ENCODE results near the gene DNAH14. TPM values are rescaled to one million over a fixed set of nuclear protein-coding genes. Genes with fewer than 3 reads are reported as not detected.
A peak's percentile ranks its signal among the peaks of the same experiment; 100 is the strongest.

DNAH14 gene
- total and polyA plus RNA-seq, 10 of the 15 experiments (the other 5 are each of a cell fraction or from before 2014, with no cell fraction given) = 2.0 to 7.9 (median 4.8) TPM

DNA sequence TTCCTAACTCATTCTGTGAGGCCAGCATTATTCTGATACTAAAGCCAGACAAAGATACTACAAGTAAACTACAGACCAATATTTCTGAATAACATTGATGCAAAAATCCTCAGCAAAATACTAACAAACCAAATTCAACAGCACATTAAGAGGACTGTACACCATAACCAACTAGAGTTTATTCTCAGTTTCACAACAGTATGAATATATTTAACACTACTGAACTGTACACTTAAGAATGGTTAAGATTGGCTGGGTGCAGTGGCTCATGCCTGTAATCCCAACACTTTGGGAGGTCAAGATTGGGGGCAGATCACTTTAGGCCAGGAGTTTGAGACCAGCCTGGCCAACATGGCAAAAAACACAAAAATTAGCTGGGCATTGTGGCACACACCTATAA is 421.4 kb downstream of the DNAH14 start:
- Histone ChIP-seq H3K79me2 (ENCODE audit: control insufficient read depth, insufficient read depth, low read length) (no peaks in the 10 kb centered on the region), H3K9me3 (replicated peaks; ENCODE audit: control insufficient read depth, insufficient read depth, low read length) (no peaks in the 10 kb centered on the region), H3K27me3 (replicated peaks in 1 of 2; ENCODE audit: control insufficient read depth in 2 of 2, insufficient read depth in 2 of 2, low read length in 1 of 2) (no peaks in the 10 kb centered on the region), H3K4me2 (ENCODE audit: control insufficient read depth, insufficient read depth) (no peak overlapping the region), H3K36me3 (ENCODE audit: control insufficient read depth in 2 of 2, insufficient read depth in 2 of 2, low read length in 1 of 2) (no peaks in the 10 kb centered on the region), H2AFZ (ENCODE audit: control insufficient read depth, low read depth, low read length) (no peak overlapping the region), H3K27ac (ENCODE audit: control insufficient read depth, insufficient read depth) (no peak overlapping the region), H3K4me1 (ENCODE audit: control insufficient read depth, insufficient read depth, low read length) (no peaks in the 10 kb centered on the region), H3K9ac (ENCODE audit: control insufficient read depth, insufficient read depth, low read length) (no peak overlapping the region), H3K4me3 (no peak overlapping the region), H4K20me1 (ENCODE audit: control insufficient read depth, insufficient read depth) (no peaks in the 10 kb centered on the region)
- in situ Hi-C loops (cut with MboI) = no loop called here
- ChIA-PET CTCF (interaction anchor here (1.0 kb wide), 1 partner anchor 32 kb away, joined by 3 read pairs; no protein-coding TSS in a partner anchor), SMC1A (ENCODE audit: uncharacterized antibody, unreplicated experiment) (interaction anchor here (0.9 kb wide), 1 partner anchor 31 kb away, joined by 3 read pairs; no protein-coding TSS in a partner anchor), POLR2A (interaction anchor here (0.6 to 1.3 kb wide), 2 partner anchors 8 to 78 kb away, joined by 3 read pairs; no protein-coding TSS in a partner anchor), RAD21 (ENCODE audit: unreplicated experiment) (no interaction called here)
- no peak for DNase-seq (ENCODE audit: low read depth, low spot score)
- FAIRE-seq = no peak
- no TSS peak for BruUV-seq (replicated peaks)
- ATAC-seq = peak; percentile 45; the same call in 2 of the 3 replicates
- intact Hi-C loops (cut with micrococcal nuclease; ENCODE audit: unreplicated experiment) = no loop called here
- TF ChIP-seq BACH1 (IDR thresholded peaks at IDR 0.05; ENCODE audit: borderline replicate concordance) (no peak), SMARCA5 (IDR thresholded peaks at IDR 0.05) (no peak), HDAC6 (IDR thresholded peaks at IDR 0.05; ENCODE audit: unreplicated experiment) (no peak)
- TF ChIP-seq, protein P1, sequence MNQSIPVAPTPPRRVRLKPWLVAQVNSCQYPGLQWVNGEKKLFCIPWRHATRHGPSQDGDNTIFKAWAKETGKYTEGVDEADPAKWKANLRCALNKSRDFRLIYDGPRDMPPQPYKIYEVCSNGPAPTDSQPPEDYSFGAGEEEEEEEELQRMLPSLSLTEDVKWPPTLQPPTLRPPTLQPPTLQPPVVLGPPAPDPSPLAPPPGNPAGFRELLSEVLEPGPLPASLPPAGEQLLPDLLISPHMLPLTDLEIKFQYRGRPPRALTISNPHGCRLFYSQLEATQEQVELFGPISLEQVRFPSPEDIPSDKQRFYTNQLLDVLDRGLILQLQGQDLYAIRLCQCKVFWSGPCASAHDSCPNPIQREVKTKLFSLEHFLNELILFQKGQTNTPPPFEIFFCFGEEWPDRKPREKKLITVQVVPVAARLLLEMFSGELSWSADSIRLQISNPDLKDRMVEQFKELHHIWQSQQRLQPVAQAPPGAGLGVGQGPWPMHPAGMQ (IDR thresholded peaks at IDR 0.05; ENCODE audit: borderline replicate concordance) = no peak

DNA sequence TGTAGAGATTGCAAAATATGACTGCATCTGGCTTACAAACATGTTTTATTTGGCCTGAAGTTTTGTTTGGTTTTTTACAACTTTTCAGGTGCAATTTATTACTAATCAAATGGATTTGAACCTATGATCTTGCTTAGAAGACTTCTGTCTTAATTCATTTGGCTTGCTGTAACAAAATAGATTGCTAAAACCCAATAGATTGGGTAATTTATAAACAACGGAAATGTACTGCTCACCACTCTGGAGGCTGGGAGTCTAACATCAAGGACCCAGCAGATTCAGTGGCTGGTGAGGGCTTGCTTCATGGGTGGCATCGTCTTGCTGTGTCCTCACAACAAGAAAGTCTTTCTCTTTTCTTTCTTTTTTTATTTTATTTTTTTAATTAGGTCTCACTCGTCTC is 425.4 kb downstream of the DNAH14 start:
- no peak overlapping the region for H3K27ac ChIP-seq (ENCODE audit: control insufficient read depth, insufficient read depth)
- no peak overlapping the region for H3K4me2 ChIP-seq (ENCODE audit: control insufficient read depth, insufficient read depth)
- no peaks in the 10 kb centered on the region for H3K36me3 ChIP-seq (ENCODE audit: control insufficient read depth in 2 of 2, insufficient read depth in 2 of 2, low read length in 1 of 2)
- 54% methylated on average over 3 of the region's 3 CpGs for WGBS (ENCODE audit: insufficient coverage, insufficient replicate concordance, low lambda C conversion rate, missing lambda C conversion rate)
- H3K9ac ChIP-seq (ENCODE audit: control insufficient read depth, insufficient read depth, low read length) = no peak overlapping the region
- ATAC-seq = no peak
- DNase-seq (ENCODE audit: low read depth, low spot score) = no peak
- no peaks in the 10 kb centered on the region for H3K9me3 ChIP-seq (replicated peaks; ENCODE audit: control insufficient read depth, insufficient read depth, low read length)
- 0 out of 4 replicates have a peak, but pooled peaks cover 0 to 3% of the 10 kb centered on the region in 2 experiments for H3K27me3 ChIP-seq (replicated peaks in 1 of 2; ENCODE audit: control insufficient read depth in 2 of 2, insufficient read depth in 2 of 2, low read length in 1 of 2)
- SMC1A ChIA-PET (ENCODE audit: uncharacterized antibody, unreplicated experiment) = no interaction called here
- POLR2A ChIA-PET = no interaction called here
- BruUV-seq (replicated peaks) = no TSS peak
- intact Hi-C loops (cut with micrococcal nuclease; ENCODE audit: unreplicated experiment) = no loop called here
- H3K4me3 ChIP-seq = no peak overlapping the region
- RAD21 ChIA-PET (ENCODE audit: unreplicated experiment) = no interaction called here
- CTCF ChIA-PET = no interaction called here
- H4K20me1 ChIP-seq (ENCODE audit: control insufficient read depth, insufficient read depth) = no peaks in the 10 kb centered on the region
- H3K4me1 ChIP-seq (ENCODE audit: control insufficient read depth, insufficient read depth, low read length) = no peaks in the 10 kb centered on the region
- H3K79me2 ChIP-seq (ENCODE audit: control insufficient read depth, insufficient read depth, low read length) = no peaks in the 10 kb centered on the region
- in situ Hi-C loops (cut with MboI) = no loop called here
- no peak overlapping the region for H2AFZ ChIP-seq (ENCODE audit: control insufficient read depth, low read depth, low read length)
- FAIRE-seq = no peak
- TF ChIP-seq BMI1 (IDR thresholded peaks at IDR 0.05; ENCODE audit: borderline replicate concordance) (no peak), CHD1 (IDR thresholded peaks at IDR 0.05; ENCODE audit: low read depth, low read length) (no peak), SMAD5 (IDR thresholded peaks at IDR 0.05; ENCODE audit: low read depth) (no peak), BACH1 (IDR thresholded peaks at IDR 0.05; ENCODE audit: borderline replicate concordance) (no peak), RUNX3 (IDR thresholded peaks at IDR 0.05; ENCODE audit: low read length) (no peak), E4F1 (IDR thresholded peaks at IDR 0.05; ENCODE audit: borderline replicate concordance, partially characterized antibody) (no peak), POLR2AphosphoS2 (IDR thresholded peaks at IDR 0.05; ENCODE audit: low read depth, low read length) (no peak), ZNF217 (IDR thresholded peaks at IDR 0.05) (no peak)
- TF ChIP-seq, protein P2, sequence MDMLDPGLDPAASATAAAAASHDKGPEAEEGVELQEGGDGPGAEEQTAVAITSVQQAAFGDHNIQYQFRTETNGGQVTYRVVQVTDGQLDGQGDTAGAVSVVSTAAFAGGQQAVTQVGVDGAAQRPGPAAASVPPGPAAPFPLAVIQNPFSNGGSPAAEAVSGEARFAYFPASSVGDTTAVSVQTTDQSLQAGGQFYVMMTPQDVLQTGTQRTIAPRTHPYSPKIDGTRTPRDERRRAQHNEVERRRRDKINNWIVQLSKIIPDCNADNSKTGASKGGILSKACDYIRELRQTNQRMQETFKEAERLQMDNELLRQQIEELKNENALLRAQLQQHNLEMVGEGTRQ (IDR thresholded peaks at IDR 0.05; ENCODE audit: borderline replicate concordance, low read depth, low read length) = no peak
- TF ChIP-seq, protein P3, sequence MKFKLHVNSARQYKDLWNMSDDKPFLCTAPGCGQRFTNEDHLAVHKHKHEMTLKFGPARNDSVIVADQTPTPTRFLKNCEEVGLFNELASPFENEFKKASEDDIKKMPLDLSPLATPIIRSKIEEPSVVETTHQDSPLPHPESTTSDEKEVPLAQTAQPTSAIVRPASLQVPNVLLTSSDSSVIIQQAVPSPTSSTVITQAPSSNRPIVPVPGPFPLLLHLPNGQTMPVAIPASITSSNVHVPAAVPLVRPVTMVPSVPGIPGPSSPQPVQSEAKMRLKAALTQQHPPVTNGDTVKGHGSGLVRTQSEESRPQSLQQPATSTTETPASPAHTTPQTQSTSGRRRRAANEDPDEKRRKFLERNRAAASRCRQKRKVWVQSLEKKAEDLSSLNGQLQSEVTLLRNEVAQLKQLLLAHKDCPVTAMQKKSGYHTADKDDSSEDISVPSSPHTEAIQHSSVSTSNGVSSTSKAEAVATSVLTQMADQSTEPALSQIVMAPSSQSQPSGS (IDR thresholded peaks at IDR 0.05; ENCODE audit: low read length) = no peak

Measured in GM12878 (cell line).